ENCODE results near the gene ASPSCR1. TPM values are rescaled to one million over a fixed set of nuclear protein-coding genes. Genes with fewer than 3 reads are reported as not detected.

Gene ASPSCR1, protein sequence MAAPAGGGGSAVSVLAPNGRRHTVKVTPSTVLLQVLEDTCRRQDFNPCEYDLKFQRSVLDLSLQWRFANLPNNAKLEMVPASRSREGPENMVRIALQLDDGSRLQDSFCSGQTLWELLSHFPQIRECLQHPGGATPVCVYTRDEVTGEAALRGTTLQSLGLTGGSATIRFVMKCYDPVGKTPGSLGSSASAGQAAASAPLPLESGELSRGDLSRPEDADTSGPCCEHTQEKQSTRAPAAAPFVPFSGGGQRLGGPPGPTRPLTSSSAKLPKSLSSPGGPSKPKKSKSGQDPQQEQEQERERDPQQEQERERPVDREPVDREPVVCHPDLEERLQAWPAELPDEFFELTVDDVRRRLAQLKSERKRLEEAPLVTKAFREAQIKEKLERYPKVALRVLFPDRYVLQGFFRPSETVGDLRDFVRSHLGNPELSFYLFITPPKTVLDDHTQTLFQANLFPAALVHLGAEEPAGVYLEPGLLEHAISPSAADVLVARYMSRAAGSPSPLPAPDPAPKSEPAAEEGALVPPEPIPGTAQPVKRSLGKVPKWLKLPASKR
- 28.0 TPM for total RNA-seq

DNA sequence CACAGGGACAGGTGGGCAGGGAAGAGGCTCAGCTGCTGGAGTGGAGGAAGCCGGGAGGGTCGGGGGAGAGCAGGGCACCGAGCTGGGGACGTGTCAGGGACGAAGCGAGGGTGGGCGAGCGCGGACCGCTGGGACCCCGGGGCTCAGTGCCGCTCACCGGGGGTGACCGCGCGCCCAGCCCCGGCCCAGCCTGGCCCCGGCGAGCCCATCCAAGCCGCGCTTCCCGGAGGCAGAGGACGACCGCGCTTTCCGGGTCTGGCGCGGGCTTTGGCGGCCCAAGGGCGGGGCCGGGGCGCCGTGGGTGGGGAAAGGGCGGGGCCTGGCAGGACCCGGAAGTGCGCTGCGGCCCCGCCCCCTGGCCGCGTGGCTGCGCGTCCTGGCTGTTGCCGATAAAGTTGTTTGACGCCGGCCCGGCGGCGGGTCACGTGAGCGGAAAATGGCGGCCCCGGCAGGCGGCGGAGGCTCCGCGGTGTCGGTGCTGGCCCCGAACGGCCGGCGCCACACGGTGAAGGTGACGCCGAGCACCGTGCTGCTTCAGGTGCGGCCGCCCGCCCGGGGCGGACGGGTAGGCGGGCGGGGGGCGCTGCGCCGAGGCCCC, at the start of gene ASPSCR1:
ASPSCR1 (plus strand) TSS at position 419 of the 598 bp plus-strand sequence; CDS start at position 437, 18 bp downstream.
- DNase-seq (ENCODE audit: low read depth in 2 of 3, low spot score in 2 of 3), result peak; percentile 88 to 89 (median 89)

GRCh38 chr17:81927653-81928543, 49.5 kb upstream of the ASPSCR1 start, which contains the start of gene MAFG:
Gene MAFG, minus strand, starts transcription at chr17:81927735. Its CDS starts 4,550 bp downstream, at chr17:81923185.
- peak; percentile 90 to 96 (median 93) for DNase-seq (ENCODE audit: low read depth in 2 of 3, low spot score in 2 of 3)

GRCh38 chr17:81928544-81929252, 48.7 kb upstream of the ASPSCR1 start:
- DNase-seq (ENCODE audit: low read depth in 2 of 3, low spot score in 2 of 3), result no peak

DNA sequence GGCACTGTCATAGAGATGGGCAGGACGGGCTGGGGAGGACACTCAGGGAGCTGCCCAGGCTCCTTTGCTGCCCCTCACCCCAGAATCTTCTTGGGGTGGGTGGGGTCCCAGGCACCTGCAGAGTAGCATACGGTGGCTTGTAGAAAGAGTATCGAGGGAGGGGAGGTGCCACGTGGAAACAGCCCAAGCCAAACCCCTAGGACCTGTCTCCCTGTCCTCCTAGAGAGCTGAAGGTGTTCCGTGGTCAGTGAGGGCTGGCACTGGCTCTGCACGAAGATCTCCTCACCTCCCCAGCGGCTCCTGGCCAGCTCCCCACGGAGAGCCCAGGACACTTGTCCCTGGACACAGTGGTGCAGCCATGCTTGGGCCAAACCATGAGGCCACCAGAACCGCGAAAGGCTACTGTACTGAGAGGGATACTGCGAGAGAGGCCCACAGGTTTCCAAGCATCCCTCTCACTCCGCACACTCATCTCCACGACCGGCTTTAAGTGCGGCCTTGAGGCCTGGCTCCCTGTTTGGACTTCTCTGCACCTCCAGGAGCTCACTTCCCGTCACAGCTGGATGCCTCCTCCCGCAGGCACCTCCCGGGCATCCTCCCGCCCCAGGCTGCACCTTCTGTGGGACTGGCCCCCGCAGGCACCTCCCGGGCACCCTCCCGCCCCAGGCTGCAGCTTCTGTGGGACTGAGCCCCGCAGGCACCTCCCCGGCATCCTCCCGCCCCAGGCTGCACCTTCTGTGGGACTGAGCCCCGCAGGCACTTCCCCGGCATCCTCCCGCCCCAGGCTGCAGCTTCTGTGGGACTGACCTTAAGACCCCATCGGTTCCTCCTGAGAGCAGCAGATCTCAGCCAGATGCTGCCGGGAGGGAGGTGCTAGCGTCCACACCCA, 47.9 kb upstream of the ASPSCR1 start:
- no peak for DNase-seq (ENCODE audit: low read depth in 2 of 3, low spot score in 2 of 3)

GRCh38 chr17:81930142-81931125, 47.0 kb upstream of the ASPSCR1 start:
- peak in 2 of 3 donors; percentile 43 to 47 for DNase-seq (ENCODE audit: low read depth in 2 of 3, low spot score in 2 of 3)

DNA sequence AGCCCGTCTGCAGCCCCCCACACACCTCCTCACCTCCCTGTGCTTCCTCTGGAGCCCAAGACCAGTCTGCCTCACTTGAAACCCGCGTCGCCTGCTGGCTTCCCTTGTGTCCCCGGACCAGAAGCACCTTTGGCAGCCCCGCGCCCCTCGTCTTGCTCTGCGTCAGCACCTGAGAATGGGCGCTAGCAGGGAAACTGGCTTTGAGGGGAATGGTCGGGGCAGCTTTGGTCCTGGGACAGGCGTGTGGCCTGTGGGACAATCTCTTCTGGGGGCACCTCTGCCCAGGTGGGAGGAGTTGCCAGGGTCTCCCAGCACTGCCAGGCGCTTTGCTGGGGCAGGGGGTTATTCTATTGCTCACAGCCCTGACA, 46.3 kb upstream of the ASPSCR1 start:
- no peak for DNase-seq (ENCODE audit: low read depth in 2 of 3, low spot score in 2 of 3)

DNA sequence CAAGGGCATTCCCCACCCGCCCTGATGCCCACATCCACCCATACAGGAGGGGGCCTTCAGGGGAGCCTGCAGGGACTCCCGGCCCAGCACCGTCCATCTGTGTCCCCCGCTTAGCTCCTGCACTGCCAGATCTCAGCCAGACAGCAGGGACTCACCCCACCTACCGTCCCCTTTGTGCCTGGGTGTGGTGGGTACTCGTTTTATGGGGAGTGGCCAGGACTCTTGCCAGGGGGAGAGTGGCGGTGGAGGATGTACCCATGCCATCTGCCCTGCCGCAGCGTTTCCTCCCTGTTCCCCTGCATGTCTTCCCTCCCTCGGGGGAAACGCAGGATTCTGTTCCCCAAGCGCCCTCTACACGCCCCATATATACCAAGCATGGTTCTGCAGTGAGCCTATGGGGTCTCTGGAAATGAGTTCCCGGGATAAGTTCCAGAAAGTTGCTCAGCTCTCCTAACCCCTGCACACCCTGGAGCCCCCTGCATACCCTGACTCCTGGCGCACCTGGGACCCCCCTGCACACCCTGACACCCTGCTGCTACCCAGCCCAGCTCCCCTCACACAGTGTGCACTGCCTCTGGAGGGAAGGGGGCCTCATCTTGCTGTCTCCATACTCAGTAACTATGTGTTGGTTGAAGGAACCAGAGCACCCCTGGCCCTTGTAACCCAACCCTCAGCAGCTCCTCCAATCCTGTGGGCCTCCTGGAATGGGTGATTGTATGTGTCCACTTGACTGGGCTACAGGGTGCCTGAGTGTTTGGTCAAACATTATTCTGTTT, 45.7 kb upstream of the ASPSCR1 start:
- DNase-seq (ENCODE audit: low read depth in 2 of 3, low spot score in 2 of 3), result no peak

GRCh38 chr17:81932333-81932983, 45.0 kb upstream of the ASPSCR1 start:
- no peak for DNase-seq (ENCODE audit: low read depth in 2 of 3, low spot score in 2 of 3)

DNA sequence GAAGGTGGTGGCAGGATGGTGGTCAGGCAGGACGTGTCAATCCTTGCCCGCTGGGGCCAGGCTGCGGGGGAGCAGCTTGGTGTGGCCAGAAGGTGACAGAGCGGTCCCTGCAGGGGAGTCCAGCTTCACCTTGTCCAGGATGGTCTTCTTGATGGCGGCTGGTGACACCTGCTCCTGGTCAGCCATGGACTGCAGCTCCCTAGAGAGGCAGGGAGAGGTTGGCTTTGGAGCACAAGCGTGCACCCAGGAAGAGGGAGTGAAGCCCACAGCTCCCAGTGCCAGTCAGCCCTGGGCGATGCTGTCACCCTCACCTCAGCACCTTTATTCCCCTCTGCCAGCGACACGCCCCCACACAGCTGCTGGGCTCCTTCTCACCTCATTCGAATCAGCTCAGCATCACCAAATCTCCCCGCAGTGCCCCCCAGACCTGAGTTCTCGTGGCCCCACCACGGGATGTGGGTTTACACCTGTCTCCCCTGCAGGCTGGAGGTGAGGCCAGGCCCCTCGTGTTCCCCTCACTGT, 44.2 kb upstream of the ASPSCR1 start:
- no peak for DNase-seq (ENCODE audit: low read depth in 2 of 3, low spot score in 2 of 3)

DNA sequence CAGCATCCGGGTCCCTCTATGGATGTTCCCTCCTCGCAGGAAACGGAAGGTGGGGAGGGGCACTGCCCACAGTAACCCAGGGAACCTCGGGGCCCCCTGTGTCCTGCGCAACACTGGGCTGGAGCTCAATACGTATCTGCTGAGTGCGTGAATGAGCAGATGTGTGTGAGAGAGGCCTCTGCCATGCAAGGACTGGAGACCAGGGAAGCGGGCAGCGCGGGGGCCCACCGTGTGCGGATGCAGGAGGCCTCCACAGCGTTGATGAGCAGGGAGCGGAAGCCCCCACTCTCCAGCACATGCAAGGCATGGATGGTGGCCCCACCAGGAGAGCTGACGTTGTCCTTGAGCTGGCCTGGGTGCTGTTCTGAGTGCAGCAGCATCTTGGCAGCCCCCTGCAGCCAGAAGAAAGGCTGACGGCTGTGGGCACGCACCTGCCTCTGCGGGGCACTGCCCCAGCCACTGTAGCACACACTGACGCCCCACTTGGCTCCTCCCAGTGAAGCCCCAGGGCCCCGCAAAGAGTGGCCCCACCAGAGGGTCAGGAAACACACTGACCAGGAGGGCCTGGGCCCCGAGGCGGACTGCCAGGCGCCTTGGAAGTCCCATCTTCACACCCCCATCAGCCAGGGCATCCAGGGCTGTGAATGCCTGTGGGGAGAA, 43.2 kb upstream of the ASPSCR1 start:
- no peak for DNase-seq (ENCODE audit: low read depth in 2 of 3, low spot score in 2 of 3)

GRCh38 chr17:81934850-81935708, 42.4 kb upstream of the ASPSCR1 start:
- no peak for DNase-seq (ENCODE audit: low read depth in 2 of 3, low spot score in 2 of 3)

DNA sequence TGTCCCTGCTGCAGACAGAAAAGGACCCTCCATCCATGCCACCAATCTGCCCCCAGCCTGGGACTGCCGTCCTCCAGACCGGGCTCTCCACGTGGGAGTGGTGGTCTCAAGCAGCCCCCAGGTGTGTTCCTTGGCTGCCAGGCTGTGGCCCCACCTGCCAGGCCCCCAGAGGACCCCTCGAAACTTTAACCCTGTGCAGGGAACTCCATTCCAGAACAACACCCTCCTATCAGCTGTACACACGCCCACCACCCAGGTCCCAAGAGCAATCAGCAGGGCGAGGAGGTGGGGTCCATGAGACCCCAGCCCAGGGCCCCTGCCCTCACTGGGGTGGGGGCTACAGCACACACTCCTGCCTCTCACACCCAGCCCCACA, 41.7 kb upstream of the ASPSCR1 start:
- no peak for DNase-seq (ENCODE audit: low read depth in 2 of 3, low spot score in 2 of 3)

DNA sequence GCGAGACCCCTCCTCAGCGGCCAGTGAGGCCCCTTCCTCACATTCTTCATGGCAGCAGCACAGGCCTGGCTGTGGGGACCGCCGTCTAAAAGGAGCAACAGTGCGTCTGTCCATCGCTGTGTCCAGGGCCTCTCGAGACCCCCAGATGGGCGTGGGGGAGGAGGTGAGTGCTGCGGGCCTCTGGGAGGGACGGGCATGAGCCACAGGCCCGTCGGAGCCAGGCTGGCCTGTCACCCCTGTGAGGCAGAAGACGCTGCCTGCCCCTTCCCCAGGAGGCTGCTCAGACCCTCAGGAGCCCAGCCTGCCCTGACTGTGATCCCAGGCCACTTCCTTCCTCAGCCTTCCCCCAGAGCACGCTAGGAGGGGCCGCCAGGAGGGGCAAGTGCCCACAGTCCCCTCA, 38.2 kb upstream of the ASPSCR1 start:
- DNase-seq (ENCODE audit: low read depth in 2 of 3, low spot score in 2 of 3), result no peak

GRCh38 chr17:81939881-81940385, 37.5 kb upstream of the ASPSCR1 start:
- DNase-seq (ENCODE audit: low read depth in 2 of 3, low spot score in 2 of 3), result no peak

Measured in hematopoietic multipotent progenitor cell (in vitro differentiated cells).